Gastrocnemius medialis (tissue), 4 donors: ENCODE measurements around the gene MAP3K4. TPM values are rescaled to one million over a fixed set of nuclear protein-coding genes. Genes with fewer than 3 reads are reported as not detected.

ENCODE experiments used
- ATAC-seq, 2 donors: fragments of 150-250 bp; one replicate each; pipeline ENCODE4 v1.9.1; 2016
- DNase-seq, 2 donors: peaks; one replicate each; pipeline ENCODE4 v3.0.0-alpha.2; 2019
- H3K27ac ChIP-seq, 4 donors: fragments of 200-600 bp; sonication (generic); 1 replicate in 1 of 4; 2 replicates in 3 of 4; pipeline ENCODE4 v1.5.1; 2016 to 2018; ENCODE audit warnings: mild to moderate bottlenecking in 2 of 4, moderate library complexity in 1 of 4
- H3K27me3 ChIP-seq, 3 donors: fragments of 200-600 bp; sonication (generic) in 2 of 3; 1 replicate in 1 of 3; 2 replicates in 2 of 3; pipeline versions ENCODE4 v1.5.1 to v1.6.0; 2016 to 2019; ENCODE audit warnings: mild to moderate bottlenecking in 1 of 3, moderate library complexity in 1 of 3
- H3K36me3 ChIP-seq, 2 donors: fragments of 200-600 bp; sonication (generic) in 1 of 2; one replicate each; pipeline ENCODE4 v1.5.1; 2017 to 2018
- H3K4me1 ChIP-seq, 2 donors: fragments of 200-600 bp; sonication (generic) in 1 of 2; one replicate each; pipeline ENCODE4 v1.5.1; 2016 to 2017; ENCODE audit warnings: mild to moderate bottlenecking in 2 of 2
- H3K4me3 ChIP-seq, 4 donors: fragments of 200-600 bp; sonication (generic) in 3 of 4; 1 replicate in 1 of 4; 2 replicates in 3 of 4; pipeline ENCODE4 v1.5.1; 2016 to 2019; ENCODE audit warnings: mild to moderate bottlenecking in 2 of 4
- H3K9me3 ChIP-seq, 3 donors: fragments of 200-600 bp; sonication (generic) in 2 of 3; 1 replicate in 1 of 3; 2 replicates in 2 of 3; pipeline ENCODE4 v1.5.1; 2016 to 2019
- POLR2A ChIP-seq, 2 donors: fragments of 450-650 bp; IDR thresholded peaks; one replicate each; pipeline ENCODE4 v1.6.1; 2017; ENCODE audit warnings: antibody characterized with exemption in 2 of 2, mild to moderate bottlenecking in 2 of 2, moderate library complexity in 2 of 2
- in situ Hi-C, 4 donors: fragments of 200-750 bp; cut with MboI; loops; one replicate each; pipeline versions ENCODE4 v1.15.0 to v1.8.0; 2017; ENCODE audit warnings: low sequenced_read_pairs in 4 of 4
- intact Hi-C: fragments of 100-400 bp; cut with DNase I; formaldehyde crosslinking; loops from one replicate; pipeline ENCODE4 v1.15.1; 2023; ENCODE audit warnings: low total_unique reads
- total RNA-seq, 4 donors: library from RNA; depleted of rRNA; stranded (reverse); fragments of >200 nt; gene quantifications; one replicate each; pipeline versions ENCODE4 v1.1.0 to v1.2.3, GENCODE V29; 2016
- TF ChIP-seq, protein P1 (sequence below), 5 experiments: fragments of 450-650 bp in 3 of 5; fragments of 200-600 bp in 2 of 5; sonication (generic) in 2 of 5; IDR thresholded peaks in 4 of 5; conservative IDR thresholded peaks in 1 of 5; 1 replicate in 4 of 5; 2 replicates in 1 of 5; pipeline ENCODE4 v1.5.1; 2016 to 2019; ENCODE audit warnings: antibody characterized with exemption in 5 of 5, mild to moderate bottlenecking in 3 of 5, moderate library complexity in 3 of 5

Gene MAP3K4
- total RNA-seq, 4 donors from 2014 or later = 17.4 to 28.1 (median 23.6) TPM

DNA sequence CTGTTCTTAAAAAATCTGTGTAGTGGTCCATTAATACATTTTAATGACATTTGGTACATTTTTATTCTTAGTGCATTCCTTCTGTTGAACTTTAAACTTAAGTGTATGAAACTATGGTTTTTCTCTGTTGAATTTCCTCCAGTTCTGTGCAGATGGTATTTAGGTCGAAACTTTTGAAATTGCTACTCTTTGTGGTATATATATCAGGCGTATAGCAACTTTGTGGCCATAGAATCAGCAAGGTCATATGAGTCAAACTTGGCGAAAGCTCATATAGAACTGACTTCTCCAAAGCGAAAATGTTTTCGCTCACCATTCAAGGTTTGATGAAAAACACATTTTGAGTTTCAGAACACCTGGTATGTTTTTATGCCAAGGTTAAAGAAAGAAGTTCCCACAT is 93.7 kb downstream of the MAP3K4 start:
- Histone ChIP-seq H3K4me1 (no peaks in the 10 kb centered on the region), H3K9me3 (no peaks in the 10 kb centered on the region), H3K4me3 (no peak overlapping the region), H3K36me3 (peaks cover 4 to 90% of the 10 kb centered on the region in 2 donors), H3K27ac (no peak overlapping the region), H3K27me3 (no peaks in the 10 kb centered on the region)
- TF ChIP-seq, protein P1, sequence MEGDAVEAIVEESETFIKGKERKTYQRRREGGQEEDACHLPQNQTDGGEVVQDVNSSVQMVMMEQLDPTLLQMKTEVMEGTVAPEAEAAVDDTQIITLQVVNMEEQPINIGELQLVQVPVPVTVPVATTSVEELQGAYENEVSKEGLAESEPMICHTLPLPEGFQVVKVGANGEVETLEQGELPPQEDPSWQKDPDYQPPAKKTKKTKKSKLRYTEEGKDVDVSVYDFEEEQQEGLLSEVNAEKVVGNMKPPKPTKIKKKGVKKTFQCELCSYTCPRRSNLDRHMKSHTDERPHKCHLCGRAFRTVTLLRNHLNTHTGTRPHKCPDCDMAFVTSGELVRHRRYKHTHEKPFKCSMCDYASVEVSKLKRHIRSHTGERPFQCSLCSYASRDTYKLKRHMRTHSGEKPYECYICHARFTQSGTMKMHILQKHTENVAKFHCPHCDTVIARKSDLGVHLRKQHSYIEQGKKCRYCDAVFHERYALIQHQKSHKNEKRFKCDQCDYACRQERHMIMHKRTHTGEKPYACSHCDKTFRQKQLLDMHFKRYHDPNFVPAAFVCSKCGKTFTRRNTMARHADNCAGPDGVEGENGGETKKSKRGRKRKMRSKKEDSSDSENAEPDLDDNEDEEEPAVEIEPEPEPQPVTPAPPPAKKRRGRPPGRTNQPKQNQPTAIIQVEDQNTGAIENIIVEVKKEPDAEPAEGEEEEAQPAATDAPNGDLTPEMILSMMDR (IDR thresholded peaks at IDR 0.05 in 4 of 5, conservative IDR thresholded peaks at IDR 0.05 in 1 of 5) = no peak
- TF ChIP-seq POLR2A (IDR thresholded peaks at IDR 0.05) = no peak
- ATAC-seq (no peak), DNase-seq (no peak)
- in situ Hi-C loops (no loop called here), intact Hi-C loops (no loop called here)

DNA sequence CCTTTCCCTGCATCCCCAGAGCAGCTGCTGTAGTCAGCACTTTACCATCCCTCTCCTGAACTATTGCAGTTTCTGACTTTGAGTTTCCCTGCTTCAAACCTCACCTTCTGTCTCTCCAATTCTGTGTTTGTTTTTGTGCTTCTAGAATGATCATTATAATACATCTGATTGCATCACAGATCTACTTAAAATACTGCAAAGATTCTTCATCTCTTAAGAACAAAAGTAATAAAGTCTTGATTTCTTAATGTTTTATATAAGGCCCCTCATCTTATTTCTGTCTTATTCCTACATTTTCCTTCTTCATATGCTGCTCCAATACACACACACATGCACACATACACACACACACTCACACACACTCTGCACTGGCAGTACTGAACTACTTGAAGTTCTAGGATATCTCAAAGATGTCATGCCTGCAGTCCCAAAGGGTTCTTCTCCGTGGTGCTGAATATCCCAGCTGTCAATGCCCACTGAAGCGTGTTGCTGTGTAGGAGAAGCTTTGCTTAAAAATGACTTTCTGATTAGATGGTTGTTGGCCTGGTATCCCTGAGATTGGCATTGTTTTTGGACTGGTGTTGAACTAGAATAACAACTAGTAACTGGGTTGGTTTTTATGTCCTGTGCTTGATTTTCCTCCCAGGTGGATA is 97.2 kb downstream of the MAP3K4 start:
- Histone ChIP-seq H3K4me3 (no peak overlapping the region), H3K4me1 (no peaks in the 10 kb centered on the region), H3K27ac (no peak overlapping the region), H3K9me3 (no peaks in the 10 kb centered on the region), H3K27me3 (no peaks in the 10 kb centered on the region), H3K36me3 (peaks cover 7 to 80% of the 10 kb centered on the region in 2 donors)
- no peak for TF ChIP-seq POLR2A (IDR thresholded peaks at IDR 0.05)
- TF ChIP-seq, protein P1 (IDR thresholded peaks at IDR 0.05 in 4 of 5, conservative IDR thresholded peaks at IDR 0.05 in 1 of 5) = no peak
- no peak for ATAC-seq
- intact Hi-C loops = no loop called here
- no peak for DNase-seq
- in situ Hi-C loops = no loop called here

DNA sequence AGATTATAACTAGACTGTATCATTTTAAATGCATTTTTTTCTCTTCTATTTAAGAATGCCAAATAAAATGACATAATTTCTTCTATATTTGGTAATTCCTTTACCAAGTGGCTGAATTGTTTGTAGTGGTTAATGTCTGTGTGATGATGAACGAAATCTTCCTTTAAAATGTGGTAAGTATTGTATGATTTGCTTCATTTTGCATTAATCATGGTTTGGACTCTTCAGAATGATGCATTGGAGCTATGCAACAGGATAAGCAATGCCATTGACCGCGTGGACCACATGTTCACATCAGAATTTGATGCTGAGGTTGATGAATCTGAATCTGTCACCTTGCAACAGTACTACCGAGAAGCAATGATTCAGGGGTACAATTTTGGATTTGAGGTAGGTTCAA is 99.6 kb downstream of the MAP3K4 start:
- intact Hi-C loops = no loop called here
- Histone ChIP-seq H3K4me1 (no peaks in the 10 kb centered on the region), H3K4me3 (no peak overlapping the region), H3K27ac (no peak overlapping the region), H3K36me3 (peaks cover 7 to 77% of the 10 kb centered on the region in 2 donors), H3K27me3 (no peaks in the 10 kb centered on the region), H3K9me3 (no peaks in the 10 kb centered on the region)
- DNase-seq (no peak), ATAC-seq (no peak)
- TF ChIP-seq, protein P1 (IDR thresholded peaks at IDR 0.05 in 4 of 5, conservative IDR thresholded peaks at IDR 0.05 in 1 of 5) = no peak
- no peak for TF ChIP-seq POLR2A (IDR thresholded peaks at IDR 0.05)
- in situ Hi-C loops = no loop called here

DNA sequence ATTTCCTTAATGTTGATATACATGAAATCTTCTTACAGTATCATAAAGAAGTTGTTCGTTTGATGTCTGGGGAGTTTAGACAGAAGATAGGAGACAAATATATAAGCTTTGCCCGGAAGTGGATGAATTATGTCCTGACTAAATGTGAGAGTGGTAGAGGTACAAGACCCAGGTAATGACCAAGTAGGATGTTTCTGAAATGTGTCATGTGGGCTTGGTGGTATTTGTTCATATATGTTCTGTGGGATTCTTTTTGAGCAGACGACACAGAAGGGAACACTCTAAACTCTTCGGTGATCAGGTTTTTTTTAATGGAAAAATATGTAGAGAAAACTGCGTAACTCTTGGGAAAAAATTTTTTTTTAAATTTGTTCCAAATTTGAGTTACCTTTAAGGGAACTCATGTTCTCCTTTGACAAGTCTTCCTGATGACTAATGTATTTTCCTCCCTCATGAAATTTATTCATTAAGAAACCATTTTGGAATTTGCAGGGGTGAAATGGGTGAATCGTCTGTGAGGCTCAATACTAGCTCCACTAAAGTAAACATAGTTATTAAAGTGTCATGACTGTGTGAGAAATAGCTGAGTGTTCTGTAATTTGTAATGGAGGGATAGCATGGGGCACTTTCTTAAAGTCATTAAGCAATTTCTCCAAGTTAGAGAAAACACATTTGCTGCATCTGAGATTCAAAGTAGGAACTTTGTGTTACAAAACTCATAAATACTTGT is 100.6 kb downstream of the MAP3K4 start:
- DNase-seq = no peak
- H3K4me3 ChIP-seq = no peak overlapping the region
- H3K27ac ChIP-seq = no peak overlapping the region
- TF ChIP-seq, protein P1 (IDR thresholded peaks at IDR 0.05 in 4 of 5, conservative IDR thresholded peaks at IDR 0.05 in 1 of 5) = no peak
- TF ChIP-seq POLR2A (IDR thresholded peaks at IDR 0.05) = no peak
- H3K4me1 ChIP-seq = no peaks in the 10 kb centered on the region
- H3K36me3 ChIP-seq = peaks cover 7 to 77% of the 10 kb centered on the region in 2 donors
- H3K27me3 ChIP-seq = no peaks in the 10 kb centered on the region
- in situ Hi-C loops (no loop called here), intact Hi-C loops (no loop called here)
- ATAC-seq = no peak
- no peaks in the 10 kb centered on the region for H3K9me3 ChIP-seq
